ENCODE measurements around the gene SLC26A9. TPM values are rescaled to one million over a fixed set of nuclear protein-coding genes. Genes with fewer than 3 reads are reported as not detected.

The SLC26A9 gene
- 2.9 and 3.2 TPM in 2 replicates for total RNA-seq
- long read RNA-seq, partial matches to known transcripts, result 1 of 4 reads
- long read RNA-seq, other reads (novel, unspliced or antisense), result 3 of 4 reads

DNA sequence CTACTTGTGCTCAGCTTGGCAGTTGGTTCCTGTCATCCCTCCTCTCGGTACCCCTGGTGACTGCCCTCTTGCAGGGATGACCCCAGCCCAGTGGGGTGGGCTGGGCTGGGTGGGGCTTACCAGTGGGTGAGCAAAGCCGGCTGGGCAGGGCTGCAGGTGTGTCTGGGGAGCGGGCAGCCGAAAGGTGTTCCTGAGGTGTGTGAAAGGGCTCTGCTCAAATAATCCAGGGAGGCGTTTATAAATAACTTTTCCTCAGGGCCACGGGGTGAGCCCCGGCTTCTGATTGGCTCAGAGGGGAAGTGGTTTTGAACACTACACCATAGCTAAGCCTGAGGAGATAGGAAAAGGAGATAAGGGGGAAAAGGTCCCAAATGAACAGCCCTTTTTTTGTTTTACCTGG is at the start of gene SLC26A9:
Gene SLC26A9 (minus strand): TSS at position 212 of the 400 bp plus-strand sequence. CDS start 7,636 bp downstream, outside the sequence.
- TF ChIP-seq, protein P1, sequence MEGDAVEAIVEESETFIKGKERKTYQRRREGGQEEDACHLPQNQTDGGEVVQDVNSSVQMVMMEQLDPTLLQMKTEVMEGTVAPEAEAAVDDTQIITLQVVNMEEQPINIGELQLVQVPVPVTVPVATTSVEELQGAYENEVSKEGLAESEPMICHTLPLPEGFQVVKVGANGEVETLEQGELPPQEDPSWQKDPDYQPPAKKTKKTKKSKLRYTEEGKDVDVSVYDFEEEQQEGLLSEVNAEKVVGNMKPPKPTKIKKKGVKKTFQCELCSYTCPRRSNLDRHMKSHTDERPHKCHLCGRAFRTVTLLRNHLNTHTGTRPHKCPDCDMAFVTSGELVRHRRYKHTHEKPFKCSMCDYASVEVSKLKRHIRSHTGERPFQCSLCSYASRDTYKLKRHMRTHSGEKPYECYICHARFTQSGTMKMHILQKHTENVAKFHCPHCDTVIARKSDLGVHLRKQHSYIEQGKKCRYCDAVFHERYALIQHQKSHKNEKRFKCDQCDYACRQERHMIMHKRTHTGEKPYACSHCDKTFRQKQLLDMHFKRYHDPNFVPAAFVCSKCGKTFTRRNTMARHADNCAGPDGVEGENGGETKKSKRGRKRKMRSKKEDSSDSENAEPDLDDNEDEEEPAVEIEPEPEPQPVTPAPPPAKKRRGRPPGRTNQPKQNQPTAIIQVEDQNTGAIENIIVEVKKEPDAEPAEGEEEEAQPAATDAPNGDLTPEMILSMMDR (IDR thresholded peaks at IDR 0.05; ENCODE audit: unreplicated experiment), result no peak
- Mint-ChIP-seq H3K36me3 (ENCODE audit: insufficient read depth) (no peaks in the 10 kb centered on the region), H3K4me1 (ENCODE audit: low read depth) (peaks cover 34% of the 10 kb centered on the region), H3K9me3 (ENCODE audit: low read depth) (no peaks in the 10 kb centered on the region), H3K4me3 (ENCODE audit: low read depth) (no peak within 1 kb of the TSS), H3K27me3 (peaks cover 27% of the 10 kb centered on the region), H3K27ac (no peak within 1 kb of the TSS)
- DNase-seq (ENCODE audit: low spot score, unreplicated experiment), result no peak

DNA sequence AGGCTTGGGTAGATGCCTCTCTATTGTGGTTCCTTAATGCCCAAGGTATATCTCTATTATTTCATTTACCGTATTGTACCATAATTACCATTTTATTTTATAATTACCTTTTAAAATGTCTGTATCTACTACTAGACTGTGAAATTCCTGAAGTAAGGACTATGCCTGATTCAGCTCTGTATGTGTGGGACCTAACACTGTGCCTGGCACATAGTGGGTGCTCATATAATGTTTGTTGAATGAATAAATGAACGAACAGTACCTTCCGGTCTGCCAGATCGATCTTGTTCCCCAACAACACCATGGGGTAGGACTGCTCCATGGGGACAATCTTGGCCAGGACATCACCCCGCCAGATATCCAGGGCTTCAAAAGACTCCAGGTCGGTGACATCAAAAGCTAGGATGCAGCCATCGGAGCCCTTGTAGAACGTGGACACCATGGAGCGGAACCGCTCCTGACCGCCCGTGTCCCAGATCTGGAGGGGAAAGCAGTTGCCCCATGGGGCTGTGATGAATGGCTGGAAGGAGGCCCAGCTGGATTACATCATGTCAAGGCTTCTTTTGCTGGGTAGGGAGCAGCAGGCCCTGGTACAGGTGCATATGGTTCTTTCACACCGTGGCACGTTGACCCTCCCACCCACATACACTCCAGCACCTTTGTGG is 49.1 kb upstream of the SLC26A9 start:
- TF ChIP-seq, protein P1 (IDR thresholded peaks at IDR 0.05; ENCODE audit: unreplicated experiment), result no peak
- Mint-ChIP-seq H3K36me3 (ENCODE audit: insufficient read depth) (no peaks in the 10 kb centered on the region), H3K4me3 (ENCODE audit: low read depth) (no peak overlapping the region), H3K9me3 (ENCODE audit: low read depth) (no peaks in the 10 kb centered on the region), H3K4me1 (ENCODE audit: low read depth) (no peaks in the 10 kb centered on the region), H3K27me3 (peaks cover 30% of the 10 kb centered on the region), H3K27ac (no peak overlapping the region)
- DNase-seq (ENCODE audit: low spot score, unreplicated experiment), result no peak

GRCh38 chr1:205991237-205991636 is 48.0 kb upstream of the SLC26A9 start:
- H3K27me3 Mint-ChIP-seq, result peaks cover 22% of the 10 kb centered on the region
- TF ChIP-seq, protein P1 (IDR thresholded peaks at IDR 0.05; ENCODE audit: unreplicated experiment), result no peak
- no peaks in the 10 kb centered on the region for H3K9me3 Mint-ChIP-seq (ENCODE audit: low read depth)
- DNase-seq (ENCODE audit: low spot score, unreplicated experiment), result no peak
- H3K4me3 Mint-ChIP-seq (ENCODE audit: low read depth), result no peak overlapping the region
- H3K27ac Mint-ChIP-seq, result no peak overlapping the region
- no peaks in the 10 kb centered on the region for H3K36me3 Mint-ChIP-seq (ENCODE audit: insufficient read depth)
- H3K4me1 Mint-ChIP-seq (ENCODE audit: low read depth), result peaks cover 3% of the 10 kb centered on the region

DNA sequence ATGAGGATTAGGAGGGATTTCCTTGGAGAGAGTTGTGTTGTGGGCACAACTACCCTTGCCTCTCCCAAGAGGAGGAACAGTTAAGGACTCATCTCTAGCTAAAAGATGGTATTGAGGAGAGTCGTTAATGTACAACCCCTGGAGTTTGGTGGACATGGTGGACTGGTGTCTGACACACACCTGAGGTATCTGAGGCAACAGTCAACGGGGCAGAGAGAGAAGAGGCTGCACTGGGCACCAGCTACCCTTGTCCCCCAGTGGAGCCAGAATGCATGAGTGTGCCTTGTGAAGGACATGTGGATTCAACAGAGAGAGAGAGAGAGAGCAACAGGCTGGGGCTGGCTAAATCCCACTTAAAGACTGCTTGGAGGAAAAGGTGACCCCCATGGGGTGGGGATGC is 47.0 kb upstream of the SLC26A9 start:
- Mint-ChIP-seq H3K9me3 (ENCODE audit: low read depth) (no peaks in the 10 kb centered on the region), H3K36me3 (ENCODE audit: insufficient read depth) (no peaks in the 10 kb centered on the region), H3K27ac (no peak overlapping the region), H3K4me3 (ENCODE audit: low read depth) (no peak overlapping the region), H3K27me3 (peaks cover 22% of the 10 kb centered on the region), H3K4me1 (ENCODE audit: low read depth) (peaks cover 3% of the 10 kb centered on the region)
- TF ChIP-seq, protein P1 (IDR thresholded peaks at IDR 0.05; ENCODE audit: unreplicated experiment), result no peak
- no peak for DNase-seq (ENCODE audit: low spot score, unreplicated experiment)

DNA sequence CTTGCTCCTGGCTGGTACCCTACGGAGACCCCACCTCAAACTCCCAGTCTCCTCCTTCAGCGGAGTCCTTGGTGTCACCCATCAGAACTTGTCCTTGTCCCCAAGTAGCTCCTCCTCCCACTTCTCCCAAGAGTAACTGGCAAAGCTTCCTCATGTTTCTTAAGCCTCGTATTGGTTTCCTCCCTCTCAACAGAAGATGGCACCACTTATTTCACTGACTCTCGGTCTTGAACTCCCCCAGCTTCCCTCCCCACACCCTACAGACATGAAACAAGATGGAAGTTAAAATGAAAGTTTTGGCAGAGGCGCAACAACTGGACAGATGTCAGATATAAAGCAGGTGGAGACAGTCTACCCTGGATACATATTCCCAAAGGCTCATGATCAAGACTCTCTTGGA is 46.5 kb upstream of the SLC26A9 start:
- Mint-ChIP-seq H3K36me3 (ENCODE audit: insufficient read depth) (no peaks in the 10 kb centered on the region), H3K27ac (no peak overlapping the region), H3K4me1 (ENCODE audit: low read depth) (peaks cover 3% of the 10 kb centered on the region), H3K27me3 (peaks cover 22% of the 10 kb centered on the region), H3K4me3 (ENCODE audit: low read depth) (no peak overlapping the region), H3K9me3 (ENCODE audit: low read depth) (no peaks in the 10 kb centered on the region)
- no peak for DNase-seq (ENCODE audit: low spot score, unreplicated experiment)
- TF ChIP-seq, protein P1 (IDR thresholded peaks at IDR 0.05; ENCODE audit: unreplicated experiment), result no peak
